Activated CD4-positive, CD25-positive, alpha-beta regulatory T cell (primary cell): Measurements from ENCODE around the gene CHRNA4.

Experiments used
- DNase-seq, 4 experiments: peaks; one replicate each; lab custom pipeline; 2025; lab: John Stamatoyannopoulos, UW

CHRNA4 gene

GRCh38 chr20:63360850-63361518 is at the start of gene CHRNA4:
TSS of gene CHRNA4 (minus strand) at chr20:63361349. CDS start at chr20:63361165, 184 bp downstream.
- DNase-seq = no peak

- no peak for DNase-seq
These were observed 48.8 kb upstream of the CHRNA4 start for GRCh38 chr20:63409834-63410435.

GRCh38 chr20:63409066-63409833 is 48.1 kb upstream of the CHRNA4 start:
- DNase-seq = no peak

- DNase-seq = no peak
These were observed 47.5 kb upstream of the CHRNA4 start for GRCh38 chr20:63408684-63409046.

GRCh38 chr20:63407928-63408683 is 47.0 kb upstream of the CHRNA4 start:
- DNase-seq = no peak

- no peak for DNase-seq
These were observed 45.6 kb upstream of the CHRNA4 start for GRCh38 chr20:63406617-63407245.

GRCh38 chr20:63406011-63406410 is 44.9 kb upstream of the CHRNA4 start:
- DNase-seq = no peak

- no peak for DNase-seq
These were observed 44.1 kb upstream of the CHRNA4 start for GRCh38 chr20:63405102-63405730.

GRCh38 chr20:63404129-63405085 is 43.3 kb upstream of the CHRNA4 start:
- no peak for DNase-seq

GRCh38 chr20:63403403-63404105 is 42.4 kb upstream of the CHRNA4 start:
- no peak for DNase-seq

- no peak for DNase-seq
These were observed 41.7 kb upstream of the CHRNA4 start for GRCh38 chr20:63402860-63403220.

GRCh38 chr20:63402181-63402859 is 41.2 kb upstream of the CHRNA4 start:
- DNase-seq = no peak

GRCh38 chr20:63401384-63402110 is 40.4 kb upstream of the CHRNA4 start:
- no peak for DNase-seq

GRCh38 chr20:63400486-63401210 is 39.5 kb upstream of the CHRNA4 start:
- no peak for DNase-seq

GRCh38 chr20:63399596-63400375 is 38.6 kb upstream of the CHRNA4 start:
- no peak for DNase-seq

- no peak for DNase-seq
These were observed 37.8 kb upstream of the CHRNA4 start for GRCh38 chr20:63398744-63399514.
